SK-N-SH (cell line): ENCODE data around the gene SAYSD1. TPM values are rescaled to one million over a fixed set of nuclear protein-coding genes. Genes with fewer than 3 reads are reported as not detected.

ENCODE experiments used
- CTCF ChIA-PET: fragments of 300-600, 350-600 bp; formaldehyde crosslinking; extraction: SDS; loops from one replicate; lab custom pipeline; 2021; lab: Yijun Ruan, JAX
- POLR2A ChIA-PET: fragments of 350-600 bp; sonication (Branson Sonifier 250); formaldehyde crosslinking; extraction: SDS; loops from one replicate; lab custom pipeline; 2020; ENCODE audit warnings: antibody characterized with exemption, inconsistent platforms; lab: Yijun Ruan, JAX
- DNase-seq: peaks from one replicate; pipeline ENCODE4 v3.0.0; 2012
- H2AFZ ChIP-seq: fragments of 200-600 bp; sonication (generic); 2 replicates; pipeline ENCODE4 v1.8.1; 2016; ENCODE audit warnings: antibody characterized with exemption, mild to moderate bottlenecking, low read depth
- H3F3A ChIP-seq: fragments of 200-600 bp; sonication (generic); replicated peaks from 2 replicates; pipeline ENCODE3; 2016; ENCODE audit warnings: antibody characterized with exemption, mild to moderate bottlenecking; ENCODE audit not compliant: insufficient read depth
- H3K27ac ChIP-seq, 2 experiments: fragments of 200-500 bp in 1 of 2; fragments of 200-600 bp in 1 of 2; sonication (Bioruptor generic) in 1 of 2; sonication (generic), shearing (Covaris generic) in 1 of 2; 2 replicates each; pipeline versions ENCODE4 v1.5.1 to v1.6.1; 2014 to 2016; ENCODE audit warnings: low read depth in 2 of 2, inconsistent platforms in 1 of 2, low read length in 1 of 2, mild to moderate bottlenecking in 1 of 2, mixed read lengths in 1 of 2
- H3K27me3 ChIP-seq: fragments of 200-600 bp; sonication (generic), shearing (Covaris generic); 2 replicates; pipeline ENCODE4 v1.6.1; 2016; ENCODE audit warnings: mixed run types; ENCODE audit not compliant: insufficient read depth
- H3K36me3 ChIP-seq, 2 experiments: fragments of 200-500 bp in 1 of 2; fragments of 200-600 bp in 1 of 2; sonication (Bioruptor generic) in 1 of 2; sonication (generic) in 1 of 2; replicated peaks in 1 of 2; 2 replicates each; pipeline versions ENCODE3 to v1.5.1; 2014 to 2016; ENCODE audit warnings: low read length in 1 of 2, mild to moderate bottlenecking in 1 of 2; ENCODE audit not compliant: insufficient read depth in 2 of 2, control insufficient read depth in 1 of 2
- H3K4me1 ChIP-seq, 2 experiments: fragments of 200-500 bp in 1 of 2; fragments of 200-600 bp in 1 of 2; sonication (Bioruptor generic) in 1 of 2; sonication (generic), shearing (Covaris generic) in 1 of 2; 2 replicates each; pipeline versions ENCODE4 v1.5.1 to v1.6.1; 2014 to 2016; ENCODE audit warnings: low read depth in 1 of 2, low read length in 1 of 2, mixed run types in 1 of 2; ENCODE audit not compliant: insufficient read depth in 2 of 2, control insufficient read depth in 1 of 2
- H3K4me2 ChIP-seq: fragments of 200-600 bp; sonication (generic), shearing (Covaris generic); 2 replicates; pipeline ENCODE4 v1.6.1; 2017; ENCODE audit warnings: mixed run types
- H3K4me3 ChIP-seq, 2 experiments: fragments of 200-500 bp in 1 of 2; fragments of 200-600 bp in 1 of 2; sonication (Bioruptor generic) in 1 of 2; sonication (generic), shearing (Covaris generic) in 1 of 2; 2 replicates each; pipeline versions ENCODE4 v1.5.1 to v1.8.1; 2014 to 2016; ENCODE audit warnings: low read depth in 2 of 2, inconsistent platforms in 1 of 2, low read length in 1 of 2, mild to moderate bottlenecking in 1 of 2, mixed read lengths in 1 of 2, moderate library complexity in 1 of 2
- H3K79me2 ChIP-seq: fragments of 200-600 bp; sonication (generic); 2 replicates; pipeline ENCODE4 v1.8.1; 2017; ENCODE audit warnings: mild to moderate bottlenecking; ENCODE audit not compliant: insufficient read depth
- H3K9ac ChIP-seq: fragments of 200-600 bp; sonication (generic); 2 replicates; pipeline ENCODE4 v1.6.1; 2017; ENCODE audit warnings: mixed run types
- H3K9me2 ChIP-seq: fragments of 200-600 bp; sonication (generic); 2 replicates; pipeline ENCODE4 v1.6.1; 2017; ENCODE audit warnings: mixed run types
- H3K9me3 ChIP-seq: fragments of 200-600 bp; sonication (generic); 2 replicates; pipeline ENCODE4 v1.6.1; 2017; ENCODE audit warnings: mixed run types, mild to moderate bottlenecking, moderate library complexity
- H4K20me1 ChIP-seq: fragments of 200-600 bp; sonication (generic); 2 replicates; pipeline ENCODE4 v1.6.1; 2017; ENCODE audit warnings: mild to moderate bottlenecking, mixed run types; ENCODE audit not compliant: insufficient read depth
- FOXJ3 ChIP-seq: sonication (generic); formaldehyde crosslinking; IDR thresholded peaks from 2 replicates; pipeline ENCODE4 v1.5.1; 2020; ENCODE audit warnings: mild to moderate bottlenecking, missing genetic modification reagents
- MXI1 ChIP-seq: IDR thresholded peaks from 2 replicates; pipeline ENCODE4 v1.6.1; 2012; ENCODE audit warnings: mild to moderate bottlenecking, low read depth, low read length, improper control_type of control experiment
- NFIC ChIP-seq: IDR thresholded peaks from 2 replicates; pipeline ENCODE4 v1.4.0; 2012; ENCODE audit warnings: borderline replicate concordance
- POLR2AphosphoS5 ChIP-seq: IDR thresholded peaks from 2 replicates; pipeline ENCODE4 v1.6.1; 2012; ENCODE audit warnings: low read depth, low read length
- RAD21 ChIP-seq: IDR thresholded peaks from 2 replicates; pipeline ENCODE4 v1.6.1; 2012; ENCODE audit warnings: mild to moderate bottlenecking, low read length
- RCOR1 ChIP-seq: fragments of 150-350 bp; IDR thresholded peaks from 2 replicates; pipeline ENCODE4 v1.6.1; 2017; ENCODE audit warnings: antibody characterized with exemption, low read length
- RFX5 ChIP-seq: IDR thresholded peaks from 2 replicates; pipeline ENCODE4 v1.6.1; 2012; ENCODE audit warnings: mild to moderate bottlenecking, improper control_type of control experiment, low read length
- RXRA ChIP-seq: IDR thresholded peaks from 2 replicates; pipeline ENCODE4 v1.4.0; 2012; ENCODE audit warnings: low read depth, mild to moderate bottlenecking, borderline replicate concordance
- SIN3A ChIP-seq: IDR thresholded peaks from 2 replicates; pipeline ENCODE4 v1.6.1; 2012; ENCODE audit warnings: low read depth, mild to moderate bottlenecking, low read length, moderate library complexity, borderline replicate concordance
- SMC3 ChIP-seq: IDR thresholded peaks from 2 replicates; pipeline ENCODE4 v1.6.1; 2012; ENCODE audit warnings: low read depth, low read length, improper control_type of control experiment
- TEAD4 ChIP-seq: IDR thresholded peaks from 2 replicates; pipeline ENCODE4 v1.4.0; 2012; ENCODE audit warnings: mild to moderate bottlenecking, borderline replicate concordance; ENCODE audit not compliant: insufficient read depth
- USF1 ChIP-seq: IDR thresholded peaks from 2 replicates; pipeline ENCODE4 v1.4.0; 2012; ENCODE audit warnings: low read depth, borderline replicate concordance
- YY1 ChIP-seq: IDR thresholded peaks from 2 replicates; pipeline ENCODE4 v1.4.0; 2012; ENCODE audit warnings: low read depth, mild to moderate bottlenecking
- WGBS: methylation state at CpG from one replicate; pipeline ENCODE4 v1.1.6; 2017; ENCODE audit warnings: low lambda C conversion rate; 5-methylcytosine and 5-hydroxymethylcytosine counted together
- polyA plus RNA-seq, 3 experiments: library from polyadenylated mRNA; depleted of rRNA; stranded (reverse); fragments of >200 nt; gene quantifications; 2 replicates each; pipeline ENCODE4 v1.2.3, GENCODE V29; 2012

The SAYSD1 gene
- polyA plus RNA-seq, 1 of the 3 experiments (the other 2 are of a cell fraction) = 6.1 TPM

GRCh38 chr6:39102071-39102820, 12.7 kb downstream of the SAYSD1 start:
- 89% methylated on average over 11 of the region's 12 CpGs for WGBS
- Histone ChIP-seq H3K27ac (no peak overlapping the region), H3F3A (no peaks in the 10 kb centered on the region), H3K27me3 (no peaks in the 10 kb centered on the region), H3K4me1 (no peaks in the 10 kb centered on the region; a peak in 1 of 4 replicates), H3K9ac (no peak overlapping the region), H3K4me2 (no peak overlapping the region), H2AFZ (no peak overlapping the region), H3K9me2 (no peaks in the 10 kb centered on the region), H3K9me3 (no peaks in the 10 kb centered on the region), H3K4me3 (no peak overlapping the region), H4K20me1 (no peaks in the 10 kb centered on the region), H3K36me3 (peaks cover 0 to 11% of the 10 kb centered on the region in 2 experiments), H3K79me2 (no peaks in the 10 kb centered on the region)
- ChIA-PET POLR2A (interaction anchor here (1.1 kb wide), 1 partner anchor 14 kb away, joined by 3 read pairs; no protein-coding TSS in a partner anchor), CTCF (interaction anchor here (1.0 to 2.6 kb wide), 4 partner anchors 11 to 130 kb away, joined by 3 to 8 read pairs (median 6); no protein-coding TSS in a partner anchor)
- DNase-seq = no peak
- no peak for TF ChIP-seq POLR2AphosphoS5
- TF ChIP-seq RAD21 = peak; percentile 9; the same call in 1 of the 2 replicates

- no peaks in the 10 kb centered on the region for H3F3A ChIP-seq
- H4K20me1 ChIP-seq = no peaks in the 10 kb centered on the region
- H3K4me1 ChIP-seq = no peaks in the 10 kb centered on the region
- 79% methylated on average over 3 of the region's 3 CpGs for WGBS
- no peaks in the 10 kb centered on the region for H3K27me3 ChIP-seq
- H2AFZ ChIP-seq = no peak overlapping the region
- no peaks in the 10 kb centered on the region for H3K9me3 ChIP-seq
- no peaks in the 10 kb centered on the region for H3K79me2 ChIP-seq
- H3K4me2 ChIP-seq = no peak overlapping the region
- DNase-seq = no peak
- no peak overlapping the region for H3K27ac ChIP-seq
- H3K9me2 ChIP-seq = no peaks in the 10 kb centered on the region
- ChIA-PET CTCF (interaction anchor here (0.5 to 2.6 kb wide), 6 partner anchors 9 to 1151 kb away, joined by 3 to 8 read pairs (median 4); no protein-coding TSS in a partner anchor), POLR2A (no interaction called here)
- no peak overlapping the region for H3K4me3 ChIP-seq
- H3K9ac ChIP-seq = no peak overlapping the region
- TF ChIP-seq MXI1 = no peak
- TF ChIP-seq RXRA = no peak
- no peak for TF ChIP-seq FOXJ3
- no peak for TF ChIP-seq RFX5
- TF ChIP-seq NFIC = no peak
- no peak for TF ChIP-seq USF1
- no peak for TF ChIP-seq RCOR1
- TF ChIP-seq YY1 = no peak
- TF ChIP-seq POLR2AphosphoS5 = no peak
- no peak for TF ChIP-seq TEAD4
- TF ChIP-seq SIN3A = no peak
- TF ChIP-seq SMC3 = no peak
- H3K36me3 ChIP-seq = peaks cover 0 to 8% of the 10 kb centered on the region in 2 experiments
Observed at GRCh38 chr6:39100358-39100757, 14.6 kb downstream of the SAYSD1 start.
